ENCODE measurements around the gene SNX22.

DNA sequence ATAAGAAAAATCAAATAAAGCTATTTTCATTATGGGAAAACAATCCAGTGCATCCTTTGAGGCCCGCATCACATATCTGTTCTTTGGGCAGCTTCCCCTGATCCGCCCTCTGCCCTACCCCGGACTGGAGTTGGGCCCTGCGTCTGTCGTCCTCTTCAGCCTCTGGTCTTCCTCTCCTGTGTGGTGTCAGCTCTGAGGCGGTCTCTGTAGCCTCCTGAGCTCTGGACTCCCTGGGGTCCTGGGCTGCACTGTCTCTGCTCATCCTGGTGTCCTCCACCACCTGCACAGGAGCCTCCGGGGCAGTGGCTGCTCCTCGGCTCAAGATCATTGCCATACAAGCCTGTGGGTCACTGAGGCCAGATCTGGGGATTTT lies 7.4 kb upstream of the SNX22 start:
- no peak for TF ChIP-seq EZH2 (IDR thresholded peaks at IDR 0.05; ENCODE audit: low read length, missing control alignments)
- TF ChIP-seq, protein P1, sequence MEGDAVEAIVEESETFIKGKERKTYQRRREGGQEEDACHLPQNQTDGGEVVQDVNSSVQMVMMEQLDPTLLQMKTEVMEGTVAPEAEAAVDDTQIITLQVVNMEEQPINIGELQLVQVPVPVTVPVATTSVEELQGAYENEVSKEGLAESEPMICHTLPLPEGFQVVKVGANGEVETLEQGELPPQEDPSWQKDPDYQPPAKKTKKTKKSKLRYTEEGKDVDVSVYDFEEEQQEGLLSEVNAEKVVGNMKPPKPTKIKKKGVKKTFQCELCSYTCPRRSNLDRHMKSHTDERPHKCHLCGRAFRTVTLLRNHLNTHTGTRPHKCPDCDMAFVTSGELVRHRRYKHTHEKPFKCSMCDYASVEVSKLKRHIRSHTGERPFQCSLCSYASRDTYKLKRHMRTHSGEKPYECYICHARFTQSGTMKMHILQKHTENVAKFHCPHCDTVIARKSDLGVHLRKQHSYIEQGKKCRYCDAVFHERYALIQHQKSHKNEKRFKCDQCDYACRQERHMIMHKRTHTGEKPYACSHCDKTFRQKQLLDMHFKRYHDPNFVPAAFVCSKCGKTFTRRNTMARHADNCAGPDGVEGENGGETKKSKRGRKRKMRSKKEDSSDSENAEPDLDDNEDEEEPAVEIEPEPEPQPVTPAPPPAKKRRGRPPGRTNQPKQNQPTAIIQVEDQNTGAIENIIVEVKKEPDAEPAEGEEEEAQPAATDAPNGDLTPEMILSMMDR (conservative IDR thresholded peaks at IDR 0.05 in 1 of 2, IDR thresholded peaks at IDR 0.05 in 1 of 2; ENCODE audit: low read depth in 1 of 2, low read length in 2 of 2) = no peak
